Nephron (organoid): Measurements from ENCODE around the gene SMAD5.

ENCODE experiments used
- H3K27ac Mint-ChIP-seq, 3 experiments: 2 replicates each; pipeline ENCODE4 v1.8.0; 2020; ENCODE audit warnings: mixed read lengths in 3 of 3, mild to moderate bottlenecking in 2 of 3, moderate library complexity in 1 of 3
- H3K27me3 Mint-ChIP-seq: 2 replicates; pipeline ENCODE4 v1.8.0; 2021; ENCODE audit warnings: low read depth, mild to moderate bottlenecking, moderate library complexity, mixed read lengths
- H3K36me3 Mint-ChIP-seq: 2 replicates; pipeline ENCODE4 v1.8.0; 2020; ENCODE audit warnings: low read depth, mixed read lengths
- H3K4me1 Mint-ChIP-seq: 2 replicates; pipeline ENCODE4 v1.8.0; 2020; ENCODE audit warnings: mixed read lengths
- H3K4me3 Mint-ChIP-seq, 3 experiments: 2 replicates each; pipeline ENCODE4 v1.8.0; 2020; ENCODE audit warnings: mild to moderate bottlenecking in 3 of 3, mixed read lengths in 3 of 3, moderate library complexity in 2 of 3
- H3K9me3 Mint-ChIP-seq: 2 replicates; pipeline ENCODE4 v1.8.0; 2020; ENCODE audit warnings: mixed read lengths
- TF ChIP-seq, protein P1 (sequence below), 3 experiments: fragments of 200-600 bp; sonication (generic); IDR thresholded peaks; one replicate each; pipeline ENCODE4 v1.5.0; 2021; ENCODE audit warnings: antibody characterized with exemption in 3 of 3; ENCODE audit not compliant: unreplicated experiment in 3 of 3

Gene SMAD5

GRCh38 chr5:136090319-136090718 lies 42.3 kb upstream of the SMAD5 start:
- H3K36me3 Mint-ChIP-seq: no peaks in the 10 kb centered on the region
- TF ChIP-seq, protein P1, sequence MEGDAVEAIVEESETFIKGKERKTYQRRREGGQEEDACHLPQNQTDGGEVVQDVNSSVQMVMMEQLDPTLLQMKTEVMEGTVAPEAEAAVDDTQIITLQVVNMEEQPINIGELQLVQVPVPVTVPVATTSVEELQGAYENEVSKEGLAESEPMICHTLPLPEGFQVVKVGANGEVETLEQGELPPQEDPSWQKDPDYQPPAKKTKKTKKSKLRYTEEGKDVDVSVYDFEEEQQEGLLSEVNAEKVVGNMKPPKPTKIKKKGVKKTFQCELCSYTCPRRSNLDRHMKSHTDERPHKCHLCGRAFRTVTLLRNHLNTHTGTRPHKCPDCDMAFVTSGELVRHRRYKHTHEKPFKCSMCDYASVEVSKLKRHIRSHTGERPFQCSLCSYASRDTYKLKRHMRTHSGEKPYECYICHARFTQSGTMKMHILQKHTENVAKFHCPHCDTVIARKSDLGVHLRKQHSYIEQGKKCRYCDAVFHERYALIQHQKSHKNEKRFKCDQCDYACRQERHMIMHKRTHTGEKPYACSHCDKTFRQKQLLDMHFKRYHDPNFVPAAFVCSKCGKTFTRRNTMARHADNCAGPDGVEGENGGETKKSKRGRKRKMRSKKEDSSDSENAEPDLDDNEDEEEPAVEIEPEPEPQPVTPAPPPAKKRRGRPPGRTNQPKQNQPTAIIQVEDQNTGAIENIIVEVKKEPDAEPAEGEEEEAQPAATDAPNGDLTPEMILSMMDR (IDR thresholded peaks at IDR 0.05; ENCODE audit: unreplicated experiment in 3 of 3): no peak
- H3K4me3 Mint-ChIP-seq: no peak overlapping the region
- H3K9me3 Mint-ChIP-seq: no peaks in the 10 kb centered on the region
- peaks cover 42% of the 10 kb centered on the region for H3K4me1 Mint-ChIP-seq
- H3K27ac Mint-ChIP-seq: peak overlapping the region; percentile 9 to 70 (median 64)
- H3K27me3 Mint-ChIP-seq: peaks cover 3% of the 10 kb centered on the region

DNA sequence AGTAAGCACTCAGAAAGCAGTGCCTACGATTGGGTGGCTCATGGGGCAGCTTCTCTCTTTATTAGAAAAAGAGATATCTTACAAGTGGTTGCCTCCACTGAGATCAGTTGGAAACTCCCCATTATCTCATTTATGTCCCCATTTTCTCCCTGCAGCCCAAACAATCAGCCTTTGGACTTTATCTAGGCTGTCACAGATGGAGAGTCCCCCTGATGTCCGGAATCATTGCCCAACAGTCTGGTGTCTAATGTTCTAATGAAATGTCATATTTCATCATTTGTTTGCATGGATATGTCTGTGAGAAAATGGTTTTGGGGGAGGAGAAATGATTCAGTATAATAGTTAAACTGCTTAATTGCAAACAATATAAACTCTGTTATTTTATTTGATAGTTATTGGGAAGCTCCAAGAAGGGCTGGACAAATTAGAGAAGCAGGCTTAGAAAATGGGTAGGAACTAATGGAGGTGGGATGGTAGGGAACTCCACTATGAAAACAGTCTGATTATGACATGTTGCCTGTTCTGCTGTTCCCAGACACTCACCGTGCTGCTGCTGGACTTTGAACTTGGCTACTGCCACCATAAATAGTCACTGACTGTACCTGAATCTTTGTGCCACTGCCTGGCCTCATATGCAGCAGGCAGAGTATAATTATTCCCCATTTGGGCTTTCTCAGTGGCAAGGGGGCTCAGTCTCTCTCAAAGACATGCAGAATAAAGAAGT lies 38.3 kb upstream of the SMAD5 start:
- Mint-ChIP-seq H3K27me3 (no peaks in the 10 kb centered on the region), H3K9me3 (no peaks in the 10 kb centered on the region), H3K4me3 (no peak overlapping the region), H3K4me1 (peaks cover 33% of the 10 kb centered on the region), H3K36me3 (no peaks in the 10 kb centered on the region), H3K27ac (peak overlapping the region in 1 of 3 experiments; percentile 20)
- TF ChIP-seq, protein P1 (IDR thresholded peaks at IDR 0.05; ENCODE audit: unreplicated experiment in 3 of 3): no peak

GRCh38 chr5:136094913-136095641 lies 37.6 kb upstream of the SMAD5 start:
- Mint-ChIP-seq H3K4me3 (no peak overlapping the region), H3K9me3 (no peaks in the 10 kb centered on the region), H3K27me3 (no peaks in the 10 kb centered on the region), H3K4me1 (peaks cover 25% of the 10 kb centered on the region), H3K27ac (peak overlapping the region in 2 of 3 experiments; percentile 8 to 20), H3K36me3 (no peaks in the 10 kb centered on the region)
- TF ChIP-seq, protein P1 (IDR thresholded peaks at IDR 0.05; ENCODE audit: unreplicated experiment in 3 of 3): no peak

DNA sequence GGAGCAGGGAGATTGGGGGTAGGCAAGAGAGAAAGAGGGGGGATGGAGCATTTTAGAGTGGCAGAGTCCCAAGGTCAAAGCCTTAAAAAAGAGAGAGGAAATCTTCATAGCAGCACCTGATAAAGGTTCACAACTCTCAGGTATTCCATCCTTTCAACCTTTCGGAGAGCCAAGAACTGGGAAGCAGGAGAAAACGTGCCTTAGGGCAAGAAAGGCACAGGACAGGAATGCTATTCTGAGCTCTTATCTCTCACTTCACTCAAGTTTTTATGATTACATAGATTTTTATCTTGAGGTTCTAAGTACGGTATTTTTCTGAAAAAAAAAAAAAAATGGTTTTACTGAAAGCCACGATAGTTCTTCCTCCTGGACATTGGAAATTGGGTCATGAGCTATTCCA lies 34.5 kb upstream of the SMAD5 start:
- Mint-ChIP-seq H3K27ac (peak overlapping the region; percentile 18 to 84 (median 74)), H3K27me3 (peaks cover 6% of the 10 kb centered on the region), H3K36me3 (no peaks in the 10 kb centered on the region), H3K9me3 (no peaks in the 10 kb centered on the region), H3K4me1 (peaks cover 26% of the 10 kb centered on the region), H3K4me3 (peak overlapping the region in 1 of 3 experiments; percentile 24)
- TF ChIP-seq, protein P1 (IDR thresholded peaks at IDR 0.05; ENCODE audit: unreplicated experiment in 3 of 3): no peak

DNA sequence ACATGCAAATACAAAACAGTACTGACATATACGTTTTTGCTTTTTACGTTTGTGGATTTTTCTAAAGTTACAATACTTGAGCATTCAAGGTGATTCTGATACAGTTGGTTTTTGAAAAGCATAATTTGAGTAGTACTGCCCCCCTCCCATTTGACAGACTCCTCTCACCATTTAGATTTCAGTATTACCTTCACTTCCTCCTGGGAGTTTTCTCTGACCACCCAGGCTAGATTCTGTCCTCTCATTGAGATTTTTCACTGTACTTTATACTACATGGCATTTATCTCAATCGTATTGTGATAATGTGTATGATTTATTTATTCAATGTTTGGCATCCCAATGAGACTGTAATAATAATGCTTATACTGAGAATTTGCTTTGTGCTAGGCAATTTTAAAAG lies 32.8 kb upstream of the SMAD5 start:
- H3K27me3 Mint-ChIP-seq: peaks cover 6% of the 10 kb centered on the region
- no peak overlapping the region for H3K27ac Mint-ChIP-seq
- peaks cover 39% of the 10 kb centered on the region for H3K4me1 Mint-ChIP-seq
- no peaks in the 10 kb centered on the region for H3K36me3 Mint-ChIP-seq
- no peak overlapping the region for H3K4me3 Mint-ChIP-seq
- H3K9me3 Mint-ChIP-seq: no peaks in the 10 kb centered on the region
- TF ChIP-seq, protein P1 (IDR thresholded peaks at IDR 0.05; ENCODE audit: unreplicated experiment in 3 of 3): no peak
